ENCODE measurements around the gene IRX5.

IRX5 gene

GRCh38 chr16:54927125-54928015 lies 3.3 kb upstream of the IRX5 start:
- H3K27ac ChIP-seq, result no peak overlapping the region
- no peak for DNase-seq
- H3K4me3 ChIP-seq (ENCODE audit: low read depth, low read length), result peak overlapping the region; percentile 57
- peaks cover 9% of the 10 kb centered on the region for H3K27me3 ChIP-seq (replicated peaks)
- no peak for TF ChIP-seq CTCF (IDR thresholded peaks at IDR 0.05; ENCODE audit: low read depth, low read length, missing control alignments)
- in situ Hi-C loops (cut with HindIII; ENCODE audit: low pct_ligation_motif_present, low sequenced_read_pairs), result loop anchor here (25.0 kb wide), 1 partner anchor 640 kb away; the partner anchor contains the start of gene IRX3
- no peaks in the 10 kb centered on the region for H3K36me3 ChIP-seq (replicated peaks)

GRCh38 chr16:54928016-54928356 lies 2.7 kb upstream of the IRX5 start:
- Histone ChIP-seq H3K4me3 (ENCODE audit: low read depth, low read length) (peak overlapping the region; percentile 57), H3K27ac (no peak overlapping the region), H3K27me3 (replicated peaks) (peaks cover 16% of the 10 kb centered on the region), H3K36me3 (replicated peaks) (no peaks in the 10 kb centered on the region)
- TF ChIP-seq CTCF (IDR thresholded peaks at IDR 0.05; ENCODE audit: low read depth, low read length, missing control alignments), result no peak
- in situ Hi-C loops (cut with HindIII; ENCODE audit: low pct_ligation_motif_present, low sequenced_read_pairs), result loop anchor here (25.0 kb wide), 1 partner anchor 641 kb away; the partner anchor contains the start of gene IRX3
- DNase-seq, result no peak

GRCh38 chr16:54928411-54929089 lies 2.1 kb upstream of the IRX5 start:
- Histone ChIP-seq H3K36me3 (replicated peaks) (no peaks in the 10 kb centered on the region), H3K4me3 (ENCODE audit: low read depth, low read length) (peak overlapping the region; percentile 68), H3K27ac (peak overlapping the region; percentile 68), H3K27me3 (replicated peaks) (peaks cover 21% of the 10 kb centered on the region)
- in situ Hi-C loops (cut with HindIII; ENCODE audit: low pct_ligation_motif_present, low sequenced_read_pairs), result loop anchor here (25.0 kb wide), 1 partner anchor 641 kb away; the partner anchor contains the start of gene IRX3
- DNase-seq, result no peak
- no peak for TF ChIP-seq CTCF (IDR thresholded peaks at IDR 0.05; ENCODE audit: low read depth, low read length, missing control alignments)

DNA sequence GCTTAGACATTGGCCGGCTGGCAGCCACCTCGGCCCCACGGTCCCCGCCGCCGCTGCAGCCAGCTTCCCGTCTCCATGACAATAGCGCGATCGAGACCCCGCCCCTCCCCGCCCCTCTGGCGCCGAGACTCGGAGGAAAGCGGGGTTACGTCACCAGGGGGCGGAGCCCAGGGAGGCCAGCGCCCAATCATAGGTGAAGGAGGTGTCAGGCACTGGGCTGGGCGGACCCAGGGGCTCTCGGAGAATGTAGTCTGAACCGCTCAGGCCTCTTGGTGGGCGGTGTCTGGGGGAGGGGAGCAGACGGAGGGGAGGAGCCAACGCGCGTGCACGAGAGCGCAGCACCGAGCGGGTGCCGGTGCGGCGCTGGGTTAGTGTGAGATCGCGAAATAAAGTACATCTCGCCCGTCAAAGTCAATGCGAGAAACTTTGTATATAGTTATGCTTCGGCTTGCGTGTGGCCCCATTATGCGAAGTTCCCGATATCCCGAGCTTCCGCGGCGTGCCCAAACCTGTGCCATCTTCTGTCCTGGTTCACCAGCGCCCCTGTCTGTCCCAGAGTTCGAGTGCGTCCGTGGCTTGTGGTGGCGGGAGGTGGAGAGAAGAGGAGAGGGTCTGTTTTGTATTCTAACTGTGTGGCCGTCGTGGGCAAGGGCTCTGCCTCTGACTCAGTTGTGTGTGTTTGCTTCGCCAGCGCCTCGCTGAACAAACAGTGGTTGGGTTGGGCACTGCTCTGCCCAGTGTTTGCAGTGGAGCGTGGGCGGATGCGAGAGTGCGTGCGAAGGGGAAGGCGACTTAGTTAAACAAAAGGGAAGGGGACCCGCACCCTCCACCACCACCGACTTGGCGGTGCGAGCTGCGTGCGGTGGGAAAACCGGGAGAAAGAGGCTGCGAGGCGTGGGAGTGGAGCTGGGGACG lies 1.3 kb upstream of the IRX5 start:
- Histone ChIP-seq H3K27ac (peak overlapping the region; percentile 68), H3K36me3 (replicated peaks) (no peaks in the 10 kb centered on the region), H3K27me3 (replicated peaks) (peaks cover 26% of the 10 kb centered on the region), H3K4me3 (ENCODE audit: low read depth, low read length) (peak overlapping the region; percentile 68)
- peak; percentile 39 for TF ChIP-seq CTCF (IDR thresholded peaks at IDR 0.05; ENCODE audit: low read depth, low read length, missing control alignments)
- in situ Hi-C loops (cut with HindIII; ENCODE audit: low pct_ligation_motif_present, low sequenced_read_pairs), result loop anchor here (25.0 kb wide), 1 partner anchor 642 kb away; the partner anchor contains the start of gene IRX3
- DNase-seq, result peak; percentile 99

DNA sequence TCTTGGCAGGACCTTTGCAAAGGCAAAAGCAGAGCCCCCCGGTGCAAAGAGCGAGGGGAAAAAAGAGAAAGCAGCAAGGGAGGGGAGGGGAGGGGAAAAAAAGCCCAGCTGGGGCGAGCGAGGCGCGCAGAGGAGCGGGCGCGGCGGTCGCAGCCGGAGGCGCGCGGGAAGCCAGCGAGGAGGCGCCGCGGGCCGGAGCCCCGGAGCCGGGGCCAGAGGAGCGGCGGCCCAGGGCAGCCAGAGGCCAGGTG lies 129 bp downstream of the IRX5 start:
- peak overlapping the region; percentile 68 for H3K4me3 ChIP-seq (ENCODE audit: low read depth, low read length)
- DNase-seq, result no peak
- in situ Hi-C loops (cut with HindIII; ENCODE audit: low pct_ligation_motif_present, low sequenced_read_pairs), result loop anchor here (25.0 kb wide), 1 partner anchor 643 kb away; the partner anchor contains the start of gene IRX3
- no peak overlapping the region for H3K27ac ChIP-seq
- no peaks in the 10 kb centered on the region for H3K36me3 ChIP-seq (replicated peaks)
- peaks cover 41% of the 10 kb centered on the region for H3K27me3 ChIP-seq (replicated peaks)
- no peak for TF ChIP-seq CTCF (IDR thresholded peaks at IDR 0.05; ENCODE audit: low read depth, low read length, missing control alignments)

Data from brain microvascular endothelial cell (primary cell).